ENCODE data around the gene PLVAP.

PLVAP gene

DNA sequence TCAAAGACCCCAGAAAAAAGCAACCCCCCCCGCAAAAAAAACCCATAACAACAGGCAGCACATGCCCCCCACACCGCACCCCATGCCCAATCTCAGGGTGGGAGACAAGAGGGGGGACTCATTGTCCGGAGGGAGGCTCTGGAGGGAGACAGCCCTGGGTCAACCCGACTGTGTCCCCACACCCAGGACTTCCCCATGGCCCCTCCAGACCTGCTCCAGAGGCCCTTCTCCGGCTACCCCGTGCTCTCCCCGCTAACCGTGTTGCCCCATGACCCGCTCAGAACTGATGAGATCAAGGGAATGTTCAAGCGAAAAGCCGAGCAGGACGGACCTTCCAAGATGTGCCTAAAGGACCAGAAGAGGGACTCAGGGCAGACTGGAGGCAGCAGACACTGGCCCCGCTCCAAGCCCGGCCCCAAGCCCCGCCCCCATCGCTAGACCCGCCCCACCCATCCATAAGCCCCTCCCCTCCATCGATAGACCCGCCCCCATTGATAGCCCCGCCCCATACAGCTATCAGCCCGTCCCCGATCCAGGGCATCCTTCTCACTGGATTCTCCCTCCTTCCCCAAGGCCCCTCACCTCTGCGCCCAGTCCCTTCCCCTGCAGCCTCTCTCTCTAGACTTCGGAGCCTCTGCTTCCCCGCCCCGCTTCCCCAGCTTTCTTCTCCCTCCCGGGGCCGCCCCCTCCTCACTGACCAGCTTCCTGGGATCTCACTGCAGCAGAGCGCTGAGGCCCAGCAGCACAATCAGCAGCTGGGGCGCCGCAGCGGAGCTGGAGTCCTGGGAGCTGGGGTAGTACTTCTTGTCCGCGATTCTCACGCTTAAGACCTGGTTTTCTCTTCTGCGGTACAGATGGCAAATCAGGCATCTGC is 26.1 kb upstream of the PLVAP start:
- H3K36me3 ChIP-seq (ENCODE audit: control insufficient read depth, insufficient read depth, low read length): no peaks in the 10 kb centered on the region
- H3K4me3 ChIP-seq (ENCODE audit: low read depth, low read length): no peak overlapping the region
- no peak overlapping the region for H3K4me2 ChIP-seq (ENCODE audit: low read length)
- H2AFZ ChIP-seq: no peak overlapping the region
- no peaks in the 10 kb centered on the region for H3K4me1 ChIP-seq
- H3K79me2 ChIP-seq: no peaks in the 10 kb centered on the region
- H3K9ac ChIP-seq: no peak overlapping the region
- no peaks in the 10 kb centered on the region for H3K27me3 ChIP-seq (ENCODE audit: control insufficient read depth, insufficient read depth, low read length)
- no peak for TF ChIP-seq CTCF (IDR thresholded peaks at IDR 0.05)
- H3K27ac ChIP-seq: no peak overlapping the region
- H3K9me3 ChIP-seq (ENCODE audit: control insufficient read depth, low read length): no peaks in the 10 kb centered on the region

GRCh38 chr19:17401628-17402027 is 24.5 kb upstream of the PLVAP start:
- Histone ChIP-seq H3K9me3 (ENCODE audit: control insufficient read depth, low read length) (no peaks in the 10 kb centered on the region), H3K27me3 (ENCODE audit: control insufficient read depth, insufficient read depth, low read length) (no peaks in the 10 kb centered on the region), H3K9ac (no peak overlapping the region), H3K4me1 (no peaks in the 10 kb centered on the region), H2AFZ (no peak overlapping the region), H3K79me2 (no peaks in the 10 kb centered on the region), H3K27ac (no peak overlapping the region), H3K4me3 (ENCODE audit: low read depth, low read length) (no peak overlapping the region), H3K4me2 (ENCODE audit: low read length) (no peak overlapping the region), H3K36me3 (ENCODE audit: control insufficient read depth, insufficient read depth, low read length) (no peaks in the 10 kb centered on the region)
- no peak for TF ChIP-seq CTCF (IDR thresholded peaks at IDR 0.05)

- Histone ChIP-seq H3K4me2 (ENCODE audit: low read length) (no peak overlapping the region), H3K9me3 (ENCODE audit: control insufficient read depth, low read length) (no peaks in the 10 kb centered on the region), H3K36me3 (ENCODE audit: control insufficient read depth, insufficient read depth, low read length) (no peaks in the 10 kb centered on the region), H3K27me3 (ENCODE audit: control insufficient read depth, insufficient read depth, low read length) (no peaks in the 10 kb centered on the region), H3K4me1 (no peaks in the 10 kb centered on the region), H3K4me3 (ENCODE audit: low read depth, low read length) (no peak overlapping the region), H2AFZ (no peak overlapping the region), H3K79me2 (no peaks in the 10 kb centered on the region), H3K27ac (no peak overlapping the region), H3K9ac (no peak overlapping the region)
- TF ChIP-seq CTCF (IDR thresholded peaks at IDR 0.05): no peak
Observed at GRCh38 chr19:17398902-17399527, 21.9 kb upstream of the PLVAP start.

- Histone ChIP-seq H3K36me3 (ENCODE audit: control insufficient read depth, insufficient read depth, low read length) (no peaks in the 10 kb centered on the region), H3K9ac (no peak overlapping the region), H3K9me3 (ENCODE audit: control insufficient read depth, low read length) (no peaks in the 10 kb centered on the region), H3K4me2 (ENCODE audit: low read length) (no peak overlapping the region), H3K27me3 (ENCODE audit: control insufficient read depth, insufficient read depth, low read length) (no peaks in the 10 kb centered on the region), H3K79me2 (no peaks in the 10 kb centered on the region), H2AFZ (no peak overlapping the region), H3K27ac (no peak overlapping the region), H3K4me1 (peaks cover 6% of the 10 kb centered on the region), H3K4me3 (ENCODE audit: low read depth, low read length) (no peak overlapping the region)
- TF ChIP-seq CTCF (IDR thresholded peaks at IDR 0.05): peak; percentile 39
Observed at GRCh38 chr19:17394891-17395415, 17.8 kb upstream of the PLVAP start.
